NCI-H1105 treated with DMSO at 0.1 percent for 48 hours (cell line): ENCODE data around the gene COL9A1.
"Not testable (repeated sequence)": the region's sequence is repeated elsewhere in the genome, so short reads cannot be mapped to it uniquely, and the experiment has no call there.

Experiments
- DNase-seq: peaks from one replicate; lab custom pipeline; 2025; lab: John Stamatoyannopoulos, UW

COL9A1 gene

DNA sequence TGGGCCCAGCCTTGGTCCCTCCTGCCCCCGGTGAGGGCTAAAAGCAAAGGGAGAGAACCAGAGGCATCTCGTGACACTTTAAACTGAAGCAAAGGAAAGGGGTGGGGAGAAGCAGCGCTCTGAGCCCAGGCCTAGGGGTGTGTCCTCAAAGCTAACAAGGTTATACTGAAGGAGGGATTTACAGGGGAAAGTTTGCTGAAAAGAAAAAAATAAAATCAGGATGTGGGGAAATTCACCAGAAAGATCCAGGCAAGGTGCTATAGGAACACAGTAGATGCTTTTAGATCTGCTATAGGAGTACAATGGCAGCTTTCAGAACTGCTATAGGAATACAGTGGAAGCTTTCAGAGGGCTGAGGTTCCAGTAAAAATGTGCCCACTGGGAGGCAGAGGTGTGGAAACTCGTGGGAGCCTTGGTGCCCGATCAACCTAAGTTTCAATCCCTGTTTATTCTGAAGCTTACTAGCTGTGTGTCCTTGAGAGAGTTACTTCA lies at the start of gene COL9A1:
Gene COL9A1, minus strand, starts transcription at position 51 of the 492 bp plus-strand sequence. CDS start 160 bp downstream, outside the sequence.
- DNase-seq, result no peak

DNA sequence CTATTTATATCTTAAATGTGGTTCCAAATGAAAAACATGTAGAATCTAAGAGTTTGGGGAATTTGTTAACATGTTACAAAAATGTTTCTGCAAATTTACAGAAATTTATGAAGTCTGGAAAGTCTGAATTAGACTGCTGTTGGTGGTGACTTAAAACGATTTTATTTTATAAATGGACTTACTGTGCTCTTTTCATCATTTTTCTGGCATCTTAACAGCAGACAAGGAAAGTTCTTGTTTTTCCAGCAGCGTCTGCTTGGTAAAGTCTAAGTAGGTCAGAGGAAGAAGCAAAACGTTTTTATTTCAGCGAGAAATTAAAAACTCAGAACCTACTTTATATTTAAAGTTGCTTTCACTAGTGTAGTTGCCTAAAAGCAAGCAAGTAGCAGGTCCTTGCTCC lies 48.6 kb upstream of the COL9A1 start:
- no peak for DNase-seq

DNA sequence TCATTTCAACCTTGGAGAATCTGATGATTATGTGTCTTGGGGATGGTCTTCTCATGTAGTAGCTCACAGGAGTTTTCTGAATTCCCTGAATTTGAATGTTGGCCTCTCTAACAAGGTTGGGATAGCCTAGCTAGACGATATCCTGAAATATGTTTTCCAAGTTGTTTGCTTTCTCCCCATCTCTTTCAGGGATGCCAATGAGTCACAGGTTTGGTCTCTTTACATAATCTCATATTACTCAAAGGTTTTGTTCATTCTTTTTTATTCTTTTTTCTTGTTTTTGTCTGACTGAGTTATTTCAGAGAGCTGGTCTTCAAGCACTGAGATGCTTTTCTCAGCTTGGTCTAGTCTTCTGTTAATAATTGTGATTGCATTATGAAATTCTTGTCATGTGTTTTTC lies 42.7 kb upstream of the COL9A1 start:
- no peak for DNase-seq

DNA sequence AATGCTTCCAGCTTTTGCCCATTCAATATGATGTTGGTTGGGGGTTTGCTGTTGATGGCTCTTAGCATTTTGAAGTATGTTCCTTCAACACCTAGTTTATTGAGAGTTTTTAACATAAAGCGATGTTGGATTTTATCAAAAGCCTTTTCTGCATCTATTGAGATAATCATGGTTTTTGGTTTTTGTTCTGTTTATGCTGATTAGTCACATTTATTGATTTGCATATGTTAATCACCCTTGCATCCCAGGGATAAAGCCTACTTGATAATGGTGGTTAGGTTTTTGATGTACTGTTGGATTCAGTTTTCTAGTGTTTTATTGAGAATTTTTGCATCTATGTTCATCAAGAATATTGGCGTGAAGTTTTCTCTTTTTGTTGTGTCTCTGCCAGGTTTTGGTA lies 40.4 kb upstream of the COL9A1 start:
- no peak for DNase-seq

- DNase-seq, result not testable (repeated sequence)
These were observed 36.9 kb upstream of the COL9A1 start for GRCh38 chr6:70339810-70340209.

DNA sequence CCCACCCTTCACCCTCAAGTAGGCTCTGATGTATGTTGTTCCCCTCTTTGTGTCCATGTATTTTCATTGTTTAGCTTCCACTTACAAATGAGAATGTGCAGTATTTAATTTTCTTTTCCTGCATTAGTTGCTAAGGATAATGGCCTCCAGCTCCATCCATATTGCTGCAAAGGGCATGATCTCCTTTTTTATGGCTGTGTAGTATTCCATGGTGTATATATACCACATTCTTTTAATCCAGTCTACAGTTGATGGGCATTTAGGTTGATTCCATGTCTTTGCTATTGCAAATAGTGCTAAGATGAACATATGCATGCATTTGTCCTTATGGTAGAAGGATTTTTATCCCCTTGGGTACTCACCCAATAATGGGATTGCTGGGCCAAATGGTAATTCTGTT lies 35.9 kb upstream of the COL9A1 start:
- no peak for DNase-seq

DNA sequence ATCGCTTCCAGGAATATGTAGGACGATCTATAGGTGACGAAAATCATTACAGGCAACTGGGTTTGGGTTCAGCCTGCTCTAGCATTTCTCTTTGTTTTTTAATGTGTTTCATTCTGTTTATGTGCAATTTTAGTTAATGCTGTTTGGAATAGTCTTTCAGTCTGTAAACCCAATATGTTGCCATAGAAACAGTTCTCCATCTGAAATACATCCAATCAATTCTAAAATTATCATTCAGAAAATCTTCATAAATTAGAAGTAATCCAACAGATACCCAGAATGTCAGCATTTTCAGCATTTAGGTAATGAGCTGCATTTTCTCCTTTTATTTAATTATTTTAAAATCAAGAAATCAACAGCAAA lies 34.8 kb upstream of the COL9A1 start:
- no peak for DNase-seq

DNA sequence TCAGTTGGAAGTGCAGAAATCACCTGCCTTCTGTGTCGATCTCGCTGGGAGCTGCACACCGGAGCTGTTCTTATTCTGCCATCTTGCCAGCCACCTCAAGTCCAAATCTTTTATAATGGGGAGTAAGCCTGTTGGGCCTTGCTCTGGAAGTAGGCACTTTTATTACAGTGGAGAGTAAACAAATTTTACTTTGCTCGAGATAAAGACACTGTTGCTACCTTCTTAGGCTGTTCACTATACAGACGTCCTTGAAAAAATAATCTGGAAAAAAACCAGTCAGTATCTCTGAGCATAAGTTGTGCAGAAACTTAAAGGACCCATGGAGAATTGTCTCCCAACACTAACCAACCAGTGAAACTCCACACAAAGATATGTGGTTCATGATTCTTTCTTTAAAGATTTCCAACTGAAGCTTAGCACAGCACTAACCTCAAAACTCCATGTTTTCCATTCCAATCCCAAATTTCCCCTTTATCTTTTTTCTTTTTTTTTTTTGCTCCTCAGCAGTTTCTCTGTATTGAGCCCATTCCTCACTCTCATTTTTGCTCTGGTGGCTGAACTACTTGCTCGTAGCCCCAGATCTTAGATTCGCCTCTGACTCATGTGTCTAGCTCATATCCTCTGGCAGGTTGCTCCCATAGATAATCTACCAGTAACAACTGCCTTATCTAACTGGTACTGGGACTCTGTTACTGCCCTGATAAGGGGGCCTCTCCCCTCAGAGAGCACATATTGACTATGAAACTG lies 34.3 kb upstream of the COL9A1 start:
- DNase-seq, result no peak

DNA sequence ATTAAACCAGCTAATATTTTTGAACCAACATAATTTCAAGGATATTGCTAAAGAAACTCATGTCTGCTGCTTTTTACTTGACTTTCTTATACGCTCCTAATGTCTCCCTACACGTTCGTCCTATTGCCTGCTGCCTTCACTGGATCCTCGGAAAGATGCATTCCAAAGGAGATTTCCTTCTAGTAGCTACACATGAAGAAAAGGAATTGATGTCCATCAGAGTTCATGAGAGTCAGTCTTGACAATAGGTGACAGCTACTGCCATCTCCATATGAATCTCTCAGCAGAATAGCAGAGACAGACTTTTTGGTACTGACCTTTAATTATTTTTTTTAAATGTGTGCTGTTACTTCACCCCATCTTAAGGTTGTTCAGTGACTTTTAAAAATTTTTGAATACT lies 24.2 kb upstream of the COL9A1 start:
- DNase-seq, result no peak

DNA sequence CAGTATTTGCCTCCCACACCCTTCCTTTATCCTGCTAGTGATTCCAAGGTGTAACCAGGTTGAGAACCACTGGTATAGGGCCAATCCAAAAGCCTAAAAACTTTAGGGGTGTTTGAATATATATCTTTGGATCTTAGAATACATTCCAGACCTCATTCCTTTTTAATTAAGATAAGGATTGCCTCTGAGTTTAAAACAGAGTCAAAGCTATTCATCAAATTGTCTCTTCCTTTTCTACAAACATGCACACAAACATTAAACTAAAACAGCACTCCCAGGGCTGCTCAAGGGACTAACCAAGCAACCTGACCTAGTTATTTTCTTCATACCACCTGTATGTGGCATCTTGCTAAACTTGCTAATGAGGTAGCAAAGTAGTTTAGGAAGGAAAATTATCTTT lies 22.1 kb upstream of the COL9A1 start:
- DNase-seq, result no peak

DNA sequence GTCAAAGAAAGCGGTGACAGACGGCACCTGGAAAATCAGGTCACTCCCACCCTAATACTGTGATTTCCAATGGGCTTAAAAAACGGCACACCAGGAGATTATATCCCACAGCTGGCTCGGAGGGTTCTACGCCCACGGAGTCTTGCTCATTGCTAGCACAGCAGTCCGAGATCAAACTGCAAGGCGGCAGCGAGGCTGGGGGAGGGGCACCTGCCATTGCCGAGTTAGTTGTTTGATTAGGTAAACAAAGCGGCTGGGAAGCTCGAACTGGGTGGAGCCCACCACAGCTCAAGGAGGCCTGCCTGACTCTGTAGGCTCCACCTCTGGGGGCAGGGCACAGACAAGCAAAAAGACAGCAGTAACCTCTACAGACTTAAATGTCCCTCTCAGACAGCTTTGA lies 14.9 kb upstream of the COL9A1 start:
- DNase-seq, result not testable (repeated sequence)

GRCh38 chr6:70315079-70315751 lies 12.3 kb upstream of the COL9A1 start:
- DNase-seq, result no peak

GRCh38 chr6:70314296-70314695 lies 11.4 kb upstream of the COL9A1 start:
- DNase-seq, result peak; percentile 36

- DNase-seq, result no peak
These were observed 9.4 kb upstream of the COL9A1 start for GRCh38 chr6:70312165-70312745.

DNA sequence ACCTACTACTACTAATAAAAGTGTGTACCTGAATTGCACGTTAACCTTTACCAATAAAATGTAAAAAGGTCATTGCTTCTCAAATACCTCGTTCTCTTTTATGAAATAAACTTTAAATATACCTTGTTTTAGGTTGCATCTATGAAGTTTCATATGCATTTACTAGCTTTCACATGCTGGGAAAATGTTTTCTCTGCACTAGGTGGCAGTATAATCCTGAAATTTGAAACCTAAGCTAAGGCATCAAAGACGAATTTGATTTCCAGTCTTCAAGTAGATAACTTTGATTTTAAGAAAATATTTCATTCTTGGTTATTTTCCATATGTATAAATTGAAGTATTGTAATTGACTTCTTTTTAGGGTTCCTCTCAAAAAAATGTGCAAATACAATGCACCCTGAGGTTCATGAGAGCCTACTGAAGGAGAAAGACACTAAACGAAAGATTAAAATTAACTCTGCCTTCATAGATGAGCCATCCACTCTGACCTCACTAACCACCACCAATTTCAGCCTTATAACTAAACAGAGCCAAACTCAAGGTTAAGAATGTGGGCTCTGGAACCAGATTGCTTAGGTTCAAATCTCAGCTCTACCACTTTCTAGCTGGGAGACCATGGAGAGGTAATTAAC lies 7.3 kb upstream of the COL9A1 start:
- peak; percentile 53 for DNase-seq

GRCh38 chr6:70309243-70309642 lies 6.4 kb upstream of the COL9A1 start:
- DNase-seq, result no peak

DNA sequence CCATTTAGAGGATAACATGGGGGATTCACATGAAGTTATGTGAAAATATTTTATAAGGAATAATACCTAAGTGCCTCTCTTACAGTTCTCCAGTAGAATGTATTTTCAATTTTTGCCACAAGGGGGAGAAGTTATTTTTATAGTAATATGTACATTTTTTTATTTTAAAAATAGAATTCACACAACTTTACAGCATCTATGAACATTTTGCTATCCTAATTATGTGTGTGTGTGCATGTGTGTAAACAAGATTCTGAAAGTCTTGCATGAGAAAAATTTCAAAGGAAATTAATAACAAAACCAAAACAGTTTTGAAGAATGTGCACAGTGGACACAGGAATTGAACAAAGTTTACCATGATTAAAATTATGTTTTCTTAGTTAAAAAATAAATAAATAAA lies 5.3 kb upstream of the COL9A1 start:
- DNase-seq, result not testable (repeated sequence)

DNA sequence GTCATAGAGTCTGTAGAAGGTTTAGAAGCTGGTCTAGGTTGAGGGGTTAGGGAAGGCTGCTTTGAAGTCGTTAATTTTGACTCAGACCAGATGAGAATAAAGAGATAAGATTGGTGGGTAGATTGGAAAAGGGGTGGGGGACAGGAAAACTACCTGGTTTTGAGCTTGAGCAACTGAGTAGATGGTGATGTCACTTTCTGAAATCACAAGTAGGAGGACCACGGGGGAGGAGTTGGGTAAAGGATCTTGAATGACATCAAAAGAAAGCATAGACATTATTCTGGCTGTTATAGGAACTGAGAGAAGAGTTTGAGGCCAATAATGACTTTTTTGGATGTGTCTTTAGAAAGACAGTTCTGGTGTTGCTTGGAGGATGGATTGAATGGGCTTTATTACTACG lies 4.1 kb upstream of the COL9A1 start:
- no peak for DNase-seq

DNA sequence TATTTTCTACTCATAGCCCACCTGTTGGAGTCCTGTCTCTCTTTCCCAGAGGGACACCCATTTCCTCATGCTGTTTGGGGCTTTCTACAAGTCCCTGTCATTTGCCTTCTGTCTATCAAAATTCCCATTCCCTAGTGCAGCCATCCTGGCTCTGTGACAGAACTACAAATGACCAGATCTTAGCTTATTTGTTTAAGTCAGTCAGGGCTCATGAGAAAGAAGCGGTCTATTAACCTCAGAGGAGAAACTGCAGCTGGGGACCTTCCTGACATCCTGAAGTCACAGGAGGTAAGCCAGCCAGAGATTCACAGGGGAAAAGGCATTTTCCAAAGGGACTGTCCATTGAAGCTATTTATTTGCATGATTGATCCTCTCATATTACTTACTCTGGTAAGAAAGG lies 1.7 kb upstream of the COL9A1 start:
- DNase-seq, result no peak

DNA sequence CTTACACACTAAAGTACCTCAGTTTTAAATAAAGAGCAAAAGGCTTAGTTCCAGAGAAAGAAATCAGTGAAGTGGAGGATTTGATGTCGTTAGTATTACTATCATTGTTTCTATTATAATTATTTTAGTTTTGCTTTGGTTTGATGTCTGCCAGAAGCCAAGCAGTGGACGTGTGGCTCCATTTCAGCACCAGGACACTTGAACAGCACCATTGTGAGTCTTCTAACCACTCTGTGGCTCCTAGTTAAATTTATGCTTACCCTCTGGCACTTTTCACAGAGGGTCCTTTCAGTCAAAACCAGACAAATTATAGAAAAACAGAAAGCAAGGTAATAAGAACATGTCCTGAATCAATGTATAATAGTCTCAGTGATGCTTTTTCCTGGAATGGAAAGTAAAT lies 3.4 kb downstream of the COL9A1 start:
- DNase-seq, result no peak

DNA sequence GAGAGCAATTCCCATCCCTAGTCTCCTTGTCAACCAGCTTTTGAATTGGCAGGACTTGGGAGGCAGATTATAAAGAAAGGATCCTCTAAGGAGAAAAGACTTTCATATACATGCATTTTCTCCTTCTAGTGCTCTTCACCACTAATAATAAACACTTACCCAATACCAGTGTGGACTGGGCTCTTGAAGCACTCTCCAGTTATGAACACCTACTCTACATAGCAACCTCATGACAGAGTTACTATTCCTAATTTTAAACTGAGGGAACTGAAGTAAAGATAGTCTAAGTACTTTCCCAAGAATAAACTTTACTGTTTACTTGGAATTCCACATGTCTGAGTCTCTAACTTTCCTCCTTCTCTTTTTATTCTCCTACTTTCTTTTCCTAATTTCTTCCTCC lies 4.8 kb downstream of the COL9A1 start:
- DNase-seq, result no peak

DNA sequence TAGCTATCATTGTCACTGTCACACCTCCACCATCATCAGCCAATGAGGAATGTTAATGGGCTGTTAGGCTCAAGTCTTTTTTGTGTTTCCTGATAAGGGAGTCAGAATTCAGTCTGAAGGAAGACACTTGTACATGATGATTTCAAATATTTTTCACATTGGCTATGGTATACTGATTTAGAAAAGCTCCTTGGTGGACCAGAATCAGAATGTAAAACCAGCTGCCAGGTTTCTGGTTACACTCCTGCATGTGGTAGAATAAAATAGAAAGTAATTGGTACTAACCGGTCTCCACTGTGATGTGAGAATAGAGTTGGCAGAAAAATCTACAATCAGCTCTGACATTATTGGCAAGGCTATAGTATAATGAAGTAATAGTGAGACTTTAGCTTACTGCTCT lies 10.7 kb downstream of the COL9A1 start:
- DNase-seq, result no peak

DNA sequence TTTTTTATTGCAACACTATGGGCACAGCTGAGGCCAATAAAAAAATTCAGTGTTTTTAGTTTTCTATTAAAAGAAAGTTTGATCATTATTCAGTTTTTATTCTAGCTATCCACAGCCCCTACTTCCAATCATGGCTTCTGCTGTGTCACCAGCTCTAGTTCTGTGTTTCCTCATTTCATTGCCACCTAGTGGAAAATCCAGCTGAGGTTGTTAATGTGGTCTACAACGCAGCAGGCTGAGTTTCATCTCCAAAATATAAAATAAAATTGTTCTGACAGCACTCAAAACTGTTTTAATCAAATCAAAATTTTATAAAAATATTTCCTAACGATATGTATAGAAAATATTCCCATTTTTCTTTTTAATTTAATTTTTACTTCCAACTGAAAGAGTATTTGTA lies 13.6 kb downstream of the COL9A1 start:
- no peak for DNase-seq
